Activated CD8-positive, alpha-beta memory T cell treated with anti-CD3 and anti-CD28 coated beads for 4 hours (primary cell): ENCODE data around the gene SAMHD1.
"Not testable (repeated sequence)": the region's sequence is repeated elsewhere in the genome, so short reads cannot be mapped to it uniquely, and the experiment has no call there.

Experiments used
- DNase-seq, 2 donors: peaks; one replicate each; pipeline ENCODE4 v3.0.0-alpha.2; 2020; ENCODE audit warnings: low read depth in 2 of 2

Gene SAMHD1

GRCh38 chr20:36956016-36956415 is 4.5 kb upstream of the SAMHD1 start:
- no peak for DNase-seq

- DNase-seq = no peak
Observed at GRCh38 chr20:36951979-36952738, 651 bp upstream of the SAMHD1 start.

- peak in 1 of 2 donors; percentile 19 for DNase-seq
Observed at GRCh38 chr20:36950414-36951197, 902 bp downstream of the SAMHD1 start.

GRCh38 chr20:36941401-36941835 is 10.1 kb downstream of the SAMHD1 start:
- DNase-seq = no peak

- no peak for DNase-seq
Observed at GRCh38 chr20:36937402-36937770, 14.1 kb downstream of the SAMHD1 start.

GRCh38 chr20:36936761-36937401 is 14.6 kb downstream of the SAMHD1 start:
- DNase-seq = not testable (repeated sequence)

- DNase-seq = no peak
Observed at GRCh38 chr20:36936341-36936740, 15.2 kb downstream of the SAMHD1 start.

GRCh38 chr20:36933571-36933970 is 17.9 kb downstream of the SAMHD1 start:
- DNase-seq = not testable (repeated sequence)

GRCh38 chr20:36932476-36933426 is 18.8 kb downstream of the SAMHD1 start:
- no peak for DNase-seq

- not testable (repeated sequence) for DNase-seq
Observed at GRCh38 chr20:36932067-36932466, 19.4 kb downstream of the SAMHD1 start.

GRCh38 chr20:36929691-36930090 is 21.8 kb downstream of the SAMHD1 start:
- DNase-seq = no peak

GRCh38 chr20:36929290-36929689 is 22.2 kb downstream of the SAMHD1 start:
- no peak for DNase-seq

GRCh38 chr20:36927704-36928103 is 23.8 kb downstream of the SAMHD1 start:
- DNase-seq = no peak

GRCh38 chr20:36926653-36927200 is 24.8 kb downstream of the SAMHD1 start:
- no peak for DNase-seq

GRCh38 chr20:36925234-36925633 is 26.3 kb downstream of the SAMHD1 start:
- no peak for DNase-seq

GRCh38 chr20:36924167-36925045 is 27.1 kb downstream of the SAMHD1 start:
- DNase-seq = no peak

GRCh38 chr20:36920334-36920730 is 31.2 kb downstream of the SAMHD1 start:
- DNase-seq = no peak

- no peak for DNase-seq
Observed at GRCh38 chr20:36919715-36920333, 31.7 kb downstream of the SAMHD1 start.

GRCh38 chr20:36917943-36918342 is 33.6 kb downstream of the SAMHD1 start:
- no peak for DNase-seq

GRCh38 chr20:36917240-36917639 is 34.3 kb downstream of the SAMHD1 start:
- DNase-seq = no peak
